NOMO-1 treated with DMSO at 0.1 percent for 48 hours (cell line): ENCODE measurements around the gene MGAT1.
"Not testable (repeated sequence)": the region's sequence is repeated elsewhere in the genome, so short reads cannot be mapped to it uniquely, and the experiment has no call there.

ENCODE experiments used
- DNase-seq: peaks from one replicate; lab custom pipeline; 2025; ENCODE audit not compliant: unreplicated experiment; lab: John Stamatoyannopoulos, UW

Gene MGAT1

DNA sequence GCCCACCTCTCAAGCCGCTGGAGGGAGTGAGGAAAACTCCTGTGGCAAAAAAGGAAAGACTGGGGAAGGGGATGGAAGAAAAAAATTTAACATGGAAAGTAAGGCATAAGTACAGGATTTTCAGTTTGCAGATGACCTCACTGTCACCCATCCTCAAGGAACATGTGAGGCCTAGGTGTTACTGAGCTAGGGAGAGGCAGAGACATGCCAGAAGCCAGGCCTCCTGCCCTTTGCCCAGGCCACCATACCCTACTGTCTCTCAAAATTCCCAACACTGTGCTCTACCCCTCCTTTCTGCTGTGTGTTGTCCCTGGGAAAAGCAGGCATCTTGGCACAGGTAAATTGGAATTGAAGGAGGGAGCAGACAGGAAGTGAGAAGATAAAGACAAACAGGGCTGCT, 4.4 kb upstream of the MGAT1 start:
- no peak for DNase-seq

DNA sequence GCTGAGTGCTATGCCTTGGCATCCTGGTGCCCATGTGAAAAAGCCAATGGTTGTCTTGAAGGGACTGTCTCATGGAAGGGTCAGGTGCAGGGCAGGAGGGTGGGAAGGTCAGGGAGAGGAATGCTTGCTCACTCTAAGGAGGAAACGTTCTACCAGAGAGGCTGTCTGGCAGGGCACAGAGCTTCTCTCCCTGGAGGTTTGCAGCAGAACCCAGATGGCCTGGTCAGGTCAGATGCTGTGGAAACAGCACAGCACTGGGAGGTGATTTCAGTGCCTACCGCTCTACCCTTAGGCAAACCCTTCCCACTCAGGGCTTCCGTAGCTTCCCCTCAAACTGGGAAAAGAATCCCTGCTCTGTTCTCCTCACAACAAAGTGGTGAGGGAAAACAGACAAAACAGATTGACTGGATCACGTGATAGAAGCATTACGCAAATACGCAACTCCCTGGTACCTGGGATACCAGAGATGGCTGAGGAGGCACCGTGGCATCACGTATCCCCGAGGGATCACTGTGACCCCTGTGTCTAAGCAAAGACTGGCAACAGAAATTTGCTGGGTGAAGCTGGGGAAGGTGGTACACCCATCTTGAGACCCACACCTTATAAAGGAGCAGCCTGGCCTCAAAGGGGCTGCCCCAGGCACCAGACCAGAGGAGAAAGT, 3.9 kb upstream of the MGAT1 start:
- DNase-seq = no peak

DNA sequence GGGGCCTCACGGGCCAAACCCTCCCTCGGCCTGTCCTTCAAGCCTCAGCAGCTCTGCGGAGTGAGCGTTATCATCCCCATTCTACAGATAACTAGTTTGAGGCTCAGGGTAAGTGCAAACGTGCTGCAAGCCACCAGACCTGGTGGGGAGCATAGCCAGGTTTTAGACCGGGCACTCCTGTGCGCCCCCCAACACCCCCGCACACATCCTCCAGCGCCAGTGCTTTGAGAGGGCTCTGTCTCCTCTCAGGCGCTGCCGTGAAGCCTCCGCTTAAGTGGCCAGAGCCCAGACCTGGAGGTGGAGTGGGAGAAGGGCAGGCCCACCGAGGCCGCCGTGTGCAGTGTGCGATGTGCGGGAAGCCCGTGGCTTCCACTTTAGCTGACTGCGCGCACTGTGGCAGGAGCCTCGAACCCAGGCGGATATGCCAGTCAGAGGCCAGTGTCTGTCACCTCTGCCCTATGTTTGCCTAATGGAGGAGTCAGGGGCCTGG, 1.6 kb upstream of the MGAT1 start:
- no peak for DNase-seq

DNA sequence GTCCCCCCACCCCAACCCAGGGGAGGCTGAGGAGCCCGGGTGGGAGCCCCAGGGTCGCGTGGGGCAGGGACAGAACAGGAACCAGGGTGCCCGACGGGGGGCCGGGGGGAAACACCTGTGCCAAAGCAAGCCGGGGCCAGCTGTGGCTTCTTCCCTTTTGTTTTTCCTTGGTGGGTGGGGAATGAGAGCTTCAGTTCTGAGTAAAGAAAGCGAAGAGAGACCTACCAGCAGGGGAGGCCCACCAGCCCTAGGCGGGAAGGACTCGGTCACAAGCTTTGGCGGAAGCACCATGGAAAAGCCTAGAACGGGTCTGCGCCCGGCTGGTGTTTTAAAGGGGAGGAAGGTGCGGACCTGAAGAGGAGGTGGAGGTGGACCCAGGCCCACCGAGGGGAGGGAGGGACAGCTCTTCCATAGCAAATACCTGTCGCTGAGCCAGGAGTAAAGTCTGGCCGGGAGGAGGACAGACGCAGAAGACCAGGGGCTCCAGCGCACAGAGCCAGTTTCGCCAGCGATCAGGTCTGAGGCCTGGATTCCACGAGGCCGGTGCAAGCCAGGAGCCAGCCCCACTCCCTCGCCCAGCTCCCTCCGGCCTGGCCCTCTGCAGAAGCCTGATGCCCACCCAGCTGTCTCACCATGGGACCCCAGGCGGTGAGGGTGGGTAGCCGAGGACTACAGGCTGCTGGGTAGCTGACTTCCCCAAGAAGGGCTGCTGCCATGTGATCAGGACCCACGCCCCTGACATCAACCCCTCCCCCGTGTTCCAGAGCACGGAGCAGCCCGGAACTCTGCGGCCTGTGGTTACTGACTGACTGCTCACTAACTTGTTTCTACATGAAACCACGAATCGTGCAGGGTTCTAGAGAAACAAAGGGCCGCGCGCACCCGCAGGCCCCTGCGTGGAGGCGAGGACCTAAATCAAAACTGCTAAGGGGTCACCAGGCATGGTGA, 849 bp upstream of the MGAT1 start:
- peak; percentile 94 for DNase-seq

DNA sequence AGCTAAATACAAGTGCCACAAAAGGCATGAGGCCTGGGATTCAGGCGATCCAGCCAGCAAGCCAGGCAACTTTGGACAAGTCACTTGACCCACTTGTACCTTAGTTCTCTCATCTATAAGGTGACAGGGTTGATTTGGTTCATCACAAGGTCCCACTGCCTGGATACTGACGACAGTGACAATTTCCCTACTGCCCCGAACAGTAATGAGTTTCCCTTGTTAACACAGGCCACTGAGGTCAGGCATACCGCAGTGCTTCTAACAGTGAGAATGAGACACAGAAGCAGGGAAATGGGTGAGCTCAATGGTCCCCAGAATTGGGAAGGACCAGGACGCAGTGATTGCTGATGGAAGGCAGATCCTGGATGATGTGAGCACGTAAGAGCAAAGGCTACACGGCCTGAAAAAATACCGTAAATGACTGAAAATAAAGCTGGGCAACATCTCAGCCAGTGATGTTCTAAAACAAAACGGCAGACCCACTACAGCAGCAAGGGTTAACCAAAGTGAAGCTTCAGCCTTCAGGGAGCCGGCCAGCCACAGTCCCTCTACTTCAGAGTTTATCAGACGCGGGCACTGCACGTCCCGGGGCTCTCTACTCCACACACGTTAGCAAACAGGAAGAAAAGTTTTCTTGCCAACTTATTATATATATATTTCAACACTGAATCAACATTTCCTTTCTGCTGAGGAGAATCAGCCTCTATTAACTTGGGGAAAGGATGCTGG, 846 bp downstream of the MGAT1 start:
- no peak for DNase-seq

DNA sequence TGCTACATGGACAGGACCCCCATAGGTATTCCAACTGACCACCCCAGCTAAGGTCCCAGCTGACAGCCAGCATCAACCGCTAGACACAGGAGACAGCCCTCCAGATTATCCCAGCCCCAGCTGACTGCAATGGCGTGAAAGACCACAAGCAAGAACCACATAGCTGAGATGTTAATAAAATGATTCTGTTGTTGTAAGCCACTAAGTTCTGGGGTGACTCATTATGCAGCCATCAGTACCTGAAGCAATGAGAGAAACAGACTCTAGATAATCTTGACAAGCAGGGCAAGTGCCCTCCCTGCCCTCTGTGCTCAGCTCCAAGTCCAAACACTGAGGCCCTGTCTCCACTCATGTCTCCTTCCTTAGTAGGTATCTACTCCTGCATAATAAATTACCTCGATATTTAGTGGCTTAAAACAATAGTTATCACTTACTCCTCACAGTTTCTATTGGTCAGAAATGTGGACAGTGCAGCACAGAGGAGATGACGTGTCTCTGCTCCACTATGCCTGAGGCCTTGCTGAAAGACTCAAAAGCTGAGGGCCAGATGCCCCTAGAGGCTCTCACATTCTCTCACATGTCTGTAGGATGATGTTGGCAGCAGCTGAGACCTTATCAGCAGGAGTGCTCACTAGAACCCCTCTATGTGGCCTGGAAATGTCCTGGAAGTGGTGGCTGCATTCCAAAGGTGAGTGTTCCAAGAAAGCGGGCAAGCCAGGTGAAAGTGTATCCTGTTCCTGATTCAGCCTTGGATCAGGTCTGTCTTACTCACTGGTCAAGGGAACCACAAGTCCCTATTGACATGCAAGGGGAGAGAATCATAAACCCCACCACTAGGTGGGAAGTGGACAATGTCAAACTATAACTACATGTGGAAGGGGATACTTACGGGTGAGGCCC, 2.5 kb downstream of the MGAT1 start:
- no peak for DNase-seq

DNA sequence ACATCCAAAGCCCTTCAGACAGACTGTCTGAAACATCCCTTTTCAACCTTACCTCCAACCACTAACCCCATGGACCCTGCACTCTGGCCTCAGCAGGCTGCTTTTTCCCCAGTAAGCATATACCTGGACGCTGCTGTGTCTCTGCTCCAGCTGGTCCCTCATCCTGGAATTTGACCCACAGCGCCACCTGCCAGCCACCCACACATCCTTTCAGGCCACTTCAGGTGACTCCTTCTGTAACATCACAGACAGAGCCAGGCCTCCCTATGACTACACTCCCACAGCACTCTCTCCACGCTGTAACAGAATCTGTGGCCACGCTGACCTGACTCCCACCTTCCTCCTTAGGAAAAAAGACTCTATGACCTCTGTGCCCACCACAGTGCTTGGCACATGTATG, 3.4 kb downstream of the MGAT1 start:
- DNase-seq = no peak

DNA sequence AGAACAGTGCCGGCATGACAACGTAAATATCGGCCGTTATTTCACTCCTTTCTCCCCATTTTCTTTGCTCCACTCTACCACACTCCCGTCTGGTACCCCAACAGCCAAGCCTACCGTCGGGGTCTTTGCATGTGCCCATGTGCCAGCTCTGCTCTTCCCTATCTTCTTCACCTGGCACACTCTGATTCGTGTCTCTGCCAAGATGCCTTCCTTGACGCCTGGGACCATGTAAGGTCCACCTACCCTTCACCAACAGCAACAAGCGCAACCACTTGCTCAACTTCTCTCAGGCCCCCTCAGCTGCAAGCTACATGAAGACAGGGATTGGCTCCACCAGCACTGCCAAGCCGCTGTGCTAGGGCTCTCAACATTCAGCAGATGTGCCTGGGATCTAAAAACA, 4.4 kb downstream of the MGAT1 start:
- no peak for DNase-seq

DNA sequence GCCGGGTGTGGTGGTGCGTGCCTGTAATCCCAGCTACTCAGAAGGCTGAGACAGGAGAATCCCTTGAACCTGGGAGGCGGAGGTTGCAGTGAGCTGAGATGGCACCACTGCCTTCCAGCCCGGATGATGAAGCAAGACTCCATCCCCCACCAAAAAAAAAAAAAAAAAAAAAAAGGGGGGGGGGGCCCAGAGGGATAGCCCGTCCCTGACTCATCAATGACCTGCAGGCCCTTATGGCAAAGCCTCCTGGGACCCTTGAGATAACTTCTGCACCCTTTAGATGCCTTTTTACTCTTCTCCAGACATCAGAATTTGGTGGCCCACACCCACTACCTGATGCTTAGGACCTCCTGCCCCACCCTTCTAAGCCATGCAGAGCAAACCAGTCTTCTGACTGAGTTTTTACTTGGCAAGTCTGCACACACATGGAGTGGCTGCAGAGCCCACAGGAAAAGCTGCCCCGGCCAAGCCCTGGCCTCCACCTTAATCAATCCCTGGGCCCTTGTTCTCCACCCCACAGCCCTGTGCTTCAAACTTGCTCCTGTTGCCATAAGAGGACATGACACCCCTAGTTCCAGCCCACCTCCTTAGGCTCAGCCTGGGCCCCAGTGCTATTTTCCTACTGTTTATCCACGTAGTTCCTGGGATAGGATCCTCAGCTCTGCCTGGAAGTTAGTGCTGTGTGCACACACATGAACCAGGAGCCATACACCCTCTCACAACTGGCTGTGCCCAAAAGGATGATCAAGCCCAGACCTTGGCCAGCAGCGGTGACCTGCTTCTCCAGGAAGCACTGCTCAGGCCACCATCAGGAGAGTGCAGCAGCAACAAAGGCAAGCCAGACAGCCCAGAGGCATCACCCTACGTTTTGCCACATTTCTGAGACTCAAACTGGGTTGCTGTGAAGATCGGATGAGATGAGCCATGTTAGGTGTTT, 5.1 kb downstream of the MGAT1 start:
- no peak for DNase-seq

DNA sequence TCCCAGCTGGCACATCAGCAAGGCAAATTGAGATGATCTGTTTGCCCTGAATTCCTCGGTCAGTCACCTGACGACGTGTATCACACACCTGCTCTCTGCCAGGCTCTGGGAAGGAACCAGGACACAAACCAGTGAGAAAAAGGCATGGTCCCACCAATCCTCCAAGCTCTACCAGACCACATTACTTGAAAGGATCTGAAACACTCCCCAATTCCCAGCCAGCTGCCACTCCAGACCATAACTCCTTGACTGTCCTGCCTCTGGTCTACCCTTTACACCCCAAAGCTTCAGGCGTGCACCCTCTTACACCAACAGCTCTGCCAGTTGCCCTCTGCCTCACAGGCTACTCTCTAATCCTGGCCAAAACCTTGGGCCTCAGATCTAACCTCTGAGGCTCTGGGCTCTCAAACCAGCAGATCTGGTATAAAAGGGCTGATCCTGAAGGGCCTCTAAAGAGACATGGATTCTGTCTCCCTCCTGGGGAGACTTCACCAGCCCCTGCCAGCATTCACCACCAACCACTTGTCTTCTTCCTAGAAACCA, 6.8 kb downstream of the MGAT1 start:
- no peak for DNase-seq

DNA sequence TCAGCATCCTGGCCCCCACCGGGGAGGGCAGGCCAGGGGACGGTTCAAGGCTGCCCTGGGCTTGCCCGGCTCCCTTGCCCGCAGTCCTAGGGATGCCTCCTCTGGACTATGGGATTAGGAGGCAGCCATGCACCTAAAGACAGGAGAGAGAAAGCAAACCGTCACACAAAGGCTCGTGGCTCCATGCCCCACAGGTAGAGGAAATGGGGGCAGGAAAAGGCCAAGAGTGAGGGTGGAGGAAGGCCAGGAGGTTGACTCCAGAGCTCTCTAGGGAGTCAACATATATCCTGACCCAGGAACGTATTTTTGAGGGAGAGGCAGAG, 9.7 kb downstream of the MGAT1 start:
- DNase-seq = no peak

DNA sequence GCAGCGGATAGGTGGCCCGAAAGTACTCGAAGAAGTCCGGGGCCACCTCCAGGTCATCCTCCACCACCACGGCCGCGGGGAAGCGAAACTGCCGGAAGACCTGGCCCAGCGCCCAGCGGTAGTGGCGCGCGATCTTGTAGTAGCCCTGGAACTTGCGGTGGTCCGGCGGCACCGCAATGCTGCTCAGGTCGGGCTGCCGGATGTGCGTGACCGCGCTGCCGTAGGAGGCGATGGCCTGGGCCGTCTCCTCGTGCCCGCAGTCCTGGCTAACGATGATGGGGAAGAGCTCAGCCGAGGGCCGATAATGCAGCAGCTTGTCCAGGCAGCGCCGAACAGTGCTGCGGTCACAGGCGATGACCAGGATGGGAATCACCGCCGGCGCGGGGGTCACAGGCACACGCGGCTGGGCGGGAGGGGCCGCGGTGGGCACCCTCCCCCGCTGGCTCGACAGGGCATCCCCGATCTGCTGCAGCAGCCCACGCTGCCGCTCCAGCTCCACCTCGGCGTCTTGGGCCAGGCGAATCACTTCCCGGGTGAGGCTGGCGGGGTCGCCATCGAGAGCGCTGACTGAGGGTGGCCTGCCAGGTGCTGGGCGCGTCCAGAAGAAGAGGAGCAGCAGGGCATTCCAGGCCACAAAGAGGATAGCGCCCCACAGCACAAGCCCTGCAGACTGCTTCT, 10.2 kb downstream of the MGAT1 start:
- no peak for DNase-seq

DNA sequence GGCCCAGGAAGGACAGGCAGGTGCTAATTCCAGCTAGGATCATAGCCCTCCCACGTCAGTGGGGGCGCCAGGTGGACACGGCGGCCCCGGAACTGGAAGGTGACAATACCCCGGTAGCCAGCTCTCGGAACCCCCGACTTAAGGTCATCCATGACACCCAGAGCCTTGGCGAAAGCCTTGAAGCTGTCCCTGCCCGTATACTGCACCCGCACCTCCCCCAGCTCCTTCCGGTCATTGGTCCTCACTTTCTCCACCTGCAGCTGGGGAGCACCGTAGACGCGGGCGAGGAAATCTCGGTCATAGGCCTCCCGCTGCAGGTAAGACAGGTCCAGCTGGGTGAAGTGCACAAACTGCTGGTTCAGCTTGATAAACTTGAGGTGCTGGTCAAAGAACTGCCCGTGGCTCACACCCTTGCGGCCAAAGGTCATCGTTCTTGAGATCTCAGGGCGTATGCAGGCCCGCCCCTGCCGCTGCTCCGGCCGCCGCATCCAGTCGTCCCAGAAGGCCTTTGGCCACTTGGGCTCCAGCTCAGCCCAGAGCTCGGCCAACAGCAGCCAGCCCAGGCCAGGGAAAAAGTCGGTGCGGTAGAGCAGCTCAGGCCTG, 10.9 kb downstream of the MGAT1 start:
- no peak for DNase-seq

DNA sequence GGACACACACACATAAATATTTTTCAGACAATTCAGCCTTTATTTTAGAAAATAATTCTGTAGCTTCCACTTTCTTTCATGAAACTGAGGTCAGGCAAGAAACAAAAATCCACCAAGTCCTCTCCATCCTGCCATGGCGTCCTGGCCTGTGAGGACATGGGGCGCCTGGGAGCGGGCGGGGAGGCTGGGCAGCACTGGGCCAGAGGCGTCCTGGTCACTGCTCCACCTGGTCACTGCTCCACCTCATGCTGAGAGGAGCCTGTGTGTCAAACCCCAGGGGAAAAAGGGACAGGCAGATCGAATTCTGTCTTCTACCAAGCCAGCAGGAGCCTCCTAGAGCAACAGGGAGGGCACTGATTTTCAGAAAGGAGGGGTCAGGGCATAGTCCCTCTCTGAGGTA, 12.1 kb downstream of the MGAT1 start:
- DNase-seq = no peak

DNA sequence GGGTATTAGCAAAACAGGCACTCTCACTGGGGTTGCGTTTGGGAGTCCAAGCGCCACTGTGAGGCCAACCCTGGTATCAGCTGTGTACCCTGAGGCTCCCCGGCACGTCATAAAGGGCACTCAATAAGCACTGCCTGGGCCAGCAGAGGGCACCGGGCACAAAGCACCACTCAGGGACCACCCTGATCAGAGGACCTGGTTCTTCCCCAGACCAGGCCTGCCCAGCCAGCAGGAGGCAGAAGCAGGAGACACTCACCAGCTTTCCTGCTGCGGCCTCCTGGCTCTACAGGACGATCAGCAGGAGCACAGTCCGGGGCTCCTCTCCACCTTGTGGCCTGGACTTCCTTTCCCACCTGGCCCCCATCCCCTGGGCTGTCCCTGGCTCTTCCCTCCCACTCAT, 12.6 kb downstream of the MGAT1 start:
- DNase-seq = no peak

DNA sequence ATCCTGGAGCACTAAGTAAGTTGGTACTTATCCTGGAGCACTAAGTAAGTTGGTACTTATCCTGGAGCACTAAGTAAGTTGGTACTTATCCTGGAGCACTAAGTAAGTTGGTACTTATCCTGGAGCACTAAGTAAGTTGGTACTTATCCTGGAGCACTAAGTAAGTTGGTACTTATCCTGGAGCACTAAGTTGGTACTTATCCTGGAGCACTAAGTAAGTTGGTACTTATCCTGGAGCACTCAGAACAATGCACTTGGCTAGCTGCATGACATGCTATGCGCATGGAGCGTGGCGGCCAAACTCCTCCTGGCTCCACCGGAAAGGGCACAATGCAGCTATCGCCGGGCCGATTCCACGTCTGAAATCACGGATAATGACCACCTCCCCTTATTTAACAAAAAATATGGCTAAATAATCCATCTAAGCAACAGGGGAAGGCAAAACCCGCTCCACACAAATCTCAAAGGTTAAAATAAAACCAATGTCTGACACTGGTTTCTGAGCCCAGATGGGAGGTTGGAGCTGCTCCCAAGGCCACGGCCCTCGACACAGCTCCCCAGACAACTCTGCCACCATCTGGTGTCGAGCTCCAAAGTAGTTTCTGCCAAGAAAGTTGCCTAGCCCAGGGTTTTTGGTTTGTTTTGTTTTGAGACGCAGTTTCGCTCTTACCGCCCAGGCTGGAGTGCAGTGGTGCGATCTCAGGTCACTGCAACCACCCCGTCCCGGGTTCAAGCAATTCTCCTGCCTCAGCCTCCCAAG, 13.8 kb downstream of the MGAT1 start:
- not testable (repeated sequence) for DNase-seq

DNA sequence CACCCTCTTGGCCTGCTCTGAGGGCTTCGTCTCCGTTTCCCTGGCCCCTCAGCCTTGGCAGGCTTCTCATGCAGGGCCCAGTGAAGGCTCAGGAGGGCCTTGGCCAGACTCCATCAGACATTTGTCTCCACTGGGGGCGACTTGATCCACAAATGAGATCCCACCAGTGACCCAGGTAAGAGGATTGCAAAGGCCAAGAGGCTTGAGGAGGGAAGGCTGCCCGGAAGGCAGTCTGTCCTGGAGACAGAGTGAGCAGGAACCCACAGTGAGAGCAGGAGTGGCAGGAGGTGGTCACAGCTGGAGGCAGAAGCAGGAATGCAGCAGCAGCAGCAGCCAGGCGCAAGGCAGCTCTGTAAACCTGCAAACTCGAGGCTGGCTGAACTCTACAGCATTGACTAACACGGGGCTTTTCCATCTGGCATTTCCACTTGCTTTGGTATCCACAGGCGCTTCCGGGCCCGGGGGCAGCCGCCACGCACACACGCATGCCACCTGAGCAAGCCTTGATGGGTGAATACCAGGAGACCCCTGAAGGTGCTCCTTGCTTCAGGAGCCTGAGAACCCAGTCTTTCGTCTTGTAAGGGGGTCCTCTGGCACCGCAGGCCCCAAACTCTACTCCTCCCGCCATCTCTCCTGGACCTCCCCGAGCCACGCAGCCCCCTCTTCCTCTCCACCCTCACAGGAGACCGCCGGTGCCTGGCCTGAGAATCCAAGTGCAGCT, 14.7 kb downstream of the MGAT1 start:
- DNase-seq = no peak
